ENCODE data around the gene ISOC1.

ISOC1 gene

GRCh38 chr5:129137637-129138036 is 43.1 kb downstream of the ISOC1 start:
- DNase-seq, result no peak

- no peak for DNase-seq
These were observed 46.5 kb downstream of the ISOC1 start for GRCh38 chr5:129141078-129141477.

- no peak for DNase-seq
These were observed 47.1 kb downstream of the ISOC1 start for GRCh38 chr5:129141696-129142095.

- no peak for DNase-seq
These were observed 61.3 kb downstream of the ISOC1 start for GRCh38 chr5:129155876-129156275.

GRCh38 chr5:129161830-129162229 is 67.3 kb downstream of the ISOC1 start:
- no peak for DNase-seq

Measured in activated naive CD4-positive, alpha-beta T cell (primary cell).